Measurements from ENCODE around the gene C6orf89. TPM values are rescaled to one million over a fixed set of nuclear protein-coding genes. Genes with fewer than 3 reads are reported as not detected.

Gene C6orf89
- total and polyA plus RNA-seq, 5 donors, result 53.2 to 83.9 (median 75.3) TPM

DNA sequence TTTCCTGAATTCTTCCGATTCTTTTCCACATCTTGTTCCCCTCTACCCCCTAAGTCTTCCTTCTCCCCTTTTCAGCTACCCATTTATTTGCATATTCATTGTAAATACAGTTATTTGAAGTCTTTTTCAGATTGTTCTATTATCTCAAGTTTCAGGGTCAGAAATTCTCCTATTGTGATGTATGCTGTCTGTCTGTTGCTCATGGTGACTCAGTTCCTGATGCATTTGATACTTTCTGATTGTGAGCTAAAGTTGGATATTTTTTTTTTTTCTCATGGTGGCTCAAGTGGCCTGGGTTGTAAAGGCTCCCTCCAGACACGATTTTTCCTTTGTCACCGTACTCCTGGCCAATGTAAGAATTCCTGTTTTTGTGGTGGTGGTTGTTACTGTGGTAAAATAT, 63.9 kb downstream of the C6orf89 start:
- no peaks in the 10 kb centered on the region for H3K27me3 ChIP-seq (ENCODE audit: control insufficient read depth, insufficient read depth)
- ATAC-seq (no peak), DNase-seq (no peak)
- intact Hi-C loops (cut with DNase I), result no loop called here
- H3K4me3 ChIP-seq (ENCODE audit: low read length), result no peak overlapping the region
- WGBS, result 77% methylated on average over 3 of the region's 3 CpGs
- no peaks in the 10 kb centered on the region for H3K4me1 ChIP-seq (ENCODE audit: control insufficient read depth, insufficient read depth, low read length)
- H3K27ac ChIP-seq (ENCODE audit: low read length), result no peak overlapping the region
- no peaks in the 10 kb centered on the region for H3K9me3 ChIP-seq (ENCODE audit: control insufficient read depth, low read length)

- ATAC-seq (no peak), DNase-seq (no peak)
- intact Hi-C loops (cut with DNase I), result no loop called here
- H3K27me3 ChIP-seq (ENCODE audit: control insufficient read depth, insufficient read depth), result no peaks in the 10 kb centered on the region
- no peak overlapping the region for H3K4me3 ChIP-seq (ENCODE audit: low read length)
- 89% methylated on average over 1 of the region's 1 CpG for WGBS
- H3K9me3 ChIP-seq (ENCODE audit: control insufficient read depth, low read length), result no peaks in the 10 kb centered on the region
- H3K4me1 ChIP-seq (ENCODE audit: control insufficient read depth, insufficient read depth, low read length), result peaks cover 2% of the 10 kb centered on the region
- no peak overlapping the region for H3K27ac ChIP-seq (ENCODE audit: low read length)
Measured at GRCh38 chr6:36953931-36954261, 68.1 kb downstream of the C6orf89 start.

- Histone ChIP-seq H3K9me3 (ENCODE audit: control insufficient read depth, low read length) (no peaks in the 10 kb centered on the region), H3K4me3 (ENCODE audit: low read length) (peak within 1 kb of the TSS; percentile 33), H3K27ac (ENCODE audit: low read length) (no peak within 1 kb of the TSS), H3K27me3 (ENCODE audit: control insufficient read depth, insufficient read depth) (no peaks in the 10 kb centered on the region), H3K4me1 (ENCODE audit: control insufficient read depth, insufficient read depth, low read length) (peaks cover 2% of the 10 kb centered on the region)
- intact Hi-C loops (cut with DNase I), result no loop called here
- peak in 2 of 3 donors; percentile 71 to 91 for DNase-seq
- ATAC-seq, result peak; percentile 31 to 83
- WGBS, result 56% methylated on average over 14 of the region's 14 CpGs
Measured at GRCh38 chr6:36954262-36954931, 68.6 kb downstream of the C6orf89 start, which contains the start of gene PI16. TSS of gene PI16 (plus strand) at chr6:36954738. CDS start at chr6:36954761, 23 bp downstream.

- Histone ChIP-seq H3K4me3 (ENCODE audit: low read length) (peak overlapping the region; percentile 33), H3K9me3 (ENCODE audit: control insufficient read depth, low read length) (no peaks in the 10 kb centered on the region), H3K4me1 (ENCODE audit: control insufficient read depth, insufficient read depth, low read length) (peaks cover 2% of the 10 kb centered on the region), H3K27me3 (ENCODE audit: control insufficient read depth, insufficient read depth) (no peaks in the 10 kb centered on the region), H3K27ac (ENCODE audit: low read length) (no peak overlapping the region)
- intact Hi-C loops (cut with DNase I), result no loop called here
- DNase-seq (no peak), ATAC-seq (no peak)
- WGBS, result 43% methylated on average over 6 of the region's 6 CpGs
Measured at GRCh38 chr6:36955136-36955535, 69.4 kb downstream of the C6orf89 start.

GRCh38 chr6:36955671-36956445, 70.1 kb downstream of the C6orf89 start:
- 51% methylated on average over 9 of the region's 9 CpGs for WGBS
- peak in 1 of 3 donors; percentile 60 for DNase-seq
- intact Hi-C loops (cut with DNase I), result no loop called here
- H3K27ac ChIP-seq (ENCODE audit: low read length), result no peak overlapping the region
- H3K27me3 ChIP-seq (ENCODE audit: control insufficient read depth, insufficient read depth), result no peaks in the 10 kb centered on the region
- ATAC-seq, result peak in 1 of 2 donors; percentile 48
- peak overlapping the region; percentile 33 for H3K4me3 ChIP-seq (ENCODE audit: low read length)
- peaks cover 2% of the 10 kb centered on the region for H3K4me1 ChIP-seq (ENCODE audit: control insufficient read depth, insufficient read depth, low read length)
- H3K9me3 ChIP-seq (ENCODE audit: control insufficient read depth, low read length), result no peaks in the 10 kb centered on the region

GRCh38 chr6:36956446-36956820, 70.7 kb downstream of the C6orf89 start:
- peaks cover 2% of the 10 kb centered on the region for H3K4me1 ChIP-seq (ENCODE audit: control insufficient read depth, insufficient read depth, low read length)
- H3K27ac ChIP-seq (ENCODE audit: low read length), result no peak overlapping the region
- DNase-seq (no peak), ATAC-seq (no peak)
- no peak overlapping the region for H3K4me3 ChIP-seq (ENCODE audit: low read length)
- H3K27me3 ChIP-seq (ENCODE audit: control insufficient read depth, insufficient read depth), result no peaks in the 10 kb centered on the region
- intact Hi-C loops (cut with DNase I), result no loop called here
- no peaks in the 10 kb centered on the region for H3K9me3 ChIP-seq (ENCODE audit: control insufficient read depth, low read length)

- no peaks in the 10 kb centered on the region for H3K27me3 ChIP-seq (ENCODE audit: control insufficient read depth, insufficient read depth)
- intact Hi-C loops (cut with DNase I), result no loop called here
- H3K27ac ChIP-seq (ENCODE audit: low read length), result no peak overlapping the region
- peak in 2 of 3 donors; percentile 50 to 87 for DNase-seq
- H3K4me1 ChIP-seq (ENCODE audit: control insufficient read depth, insufficient read depth, low read length), result peaks cover 2% of the 10 kb centered on the region
- no peaks in the 10 kb centered on the region for H3K9me3 ChIP-seq (ENCODE audit: control insufficient read depth, low read length)
- peak in 1 of 2 donors; percentile 44 for ATAC-seq
- 85% methylated on average over 9 of the region's 9 CpGs for WGBS
- no peak overlapping the region for H3K4me3 ChIP-seq (ENCODE audit: low read length)
Measured at GRCh38 chr6:36957773-36958271, 72.1 kb downstream of the C6orf89 start.

DNA sequence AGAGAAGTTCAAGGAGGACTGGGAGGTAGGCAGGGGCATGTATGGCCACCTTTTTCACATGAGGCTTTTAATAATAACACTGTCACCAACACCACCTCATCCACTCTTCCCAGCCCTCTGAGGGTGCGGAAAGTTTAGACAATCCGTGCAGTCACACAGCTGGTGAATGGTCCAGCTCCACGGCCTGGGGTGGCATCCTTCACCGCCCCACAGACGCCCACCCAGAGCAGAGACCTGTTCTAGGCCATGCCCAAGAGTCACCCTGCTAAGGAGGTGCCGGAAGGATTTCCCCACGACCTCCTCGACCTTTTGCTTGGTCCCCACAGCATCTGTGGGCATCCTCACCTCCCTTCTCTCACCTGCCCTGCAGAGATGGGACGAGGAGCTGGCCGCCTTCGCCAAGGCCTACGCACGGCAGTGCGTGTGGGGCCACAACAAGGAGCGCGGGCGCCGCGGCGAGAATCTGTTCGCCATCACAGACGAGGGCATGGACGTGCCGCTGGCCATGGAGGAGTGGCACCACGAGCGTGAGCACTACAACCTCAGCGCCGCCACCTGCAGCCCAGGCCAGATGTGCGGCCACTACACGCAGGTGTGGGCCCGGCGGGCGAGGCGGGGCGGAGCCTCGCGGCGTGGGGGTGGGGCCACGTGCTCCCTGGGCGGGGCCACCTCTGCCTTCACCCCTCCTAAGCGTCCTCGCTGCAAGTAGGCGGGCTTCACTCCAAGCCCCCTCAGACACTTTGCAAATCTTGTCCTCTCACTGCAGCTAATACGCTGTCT, 73.2 kb downstream of the C6orf89 start:
- DNase-seq, result peak in 2 of 3 donors; percentile 60 to 63
- WGBS, result 86% methylated on average over 44 of the region's 44 CpGs
- Histone ChIP-seq H3K9me3 (ENCODE audit: control insufficient read depth, low read length) (no peaks in the 10 kb centered on the region), H3K27me3 (ENCODE audit: control insufficient read depth, insufficient read depth) (no peaks in the 10 kb centered on the region), H3K4me1 (ENCODE audit: control insufficient read depth, insufficient read depth, low read length) (peaks cover 5% of the 10 kb centered on the region), H3K4me3 (ENCODE audit: low read length) (no peak overlapping the region), H3K27ac (ENCODE audit: low read length) (no peak overlapping the region)
- no peak for ATAC-seq
- intact Hi-C loops (cut with DNase I), result no loop called here

- DNase-seq (no peak), ATAC-seq (no peak)
- intact Hi-C loops (cut with DNase I), result no loop called here
- 91% methylated on average over 17 of the region's 17 CpGs for WGBS
- Histone ChIP-seq H3K27ac (ENCODE audit: low read length) (no peak overlapping the region), H3K4me3 (ENCODE audit: low read length) (no peak overlapping the region), H3K9me3 (ENCODE audit: control insufficient read depth, low read length) (no peaks in the 10 kb centered on the region), H3K4me1 (ENCODE audit: control insufficient read depth, insufficient read depth, low read length) (peaks cover 7% of the 10 kb centered on the region), H3K27me3 (ENCODE audit: control insufficient read depth, insufficient read depth) (no peaks in the 10 kb centered on the region)
Measured at GRCh38 chr6:36959555-36960250, 74.0 kb downstream of the C6orf89 start.

DNA sequence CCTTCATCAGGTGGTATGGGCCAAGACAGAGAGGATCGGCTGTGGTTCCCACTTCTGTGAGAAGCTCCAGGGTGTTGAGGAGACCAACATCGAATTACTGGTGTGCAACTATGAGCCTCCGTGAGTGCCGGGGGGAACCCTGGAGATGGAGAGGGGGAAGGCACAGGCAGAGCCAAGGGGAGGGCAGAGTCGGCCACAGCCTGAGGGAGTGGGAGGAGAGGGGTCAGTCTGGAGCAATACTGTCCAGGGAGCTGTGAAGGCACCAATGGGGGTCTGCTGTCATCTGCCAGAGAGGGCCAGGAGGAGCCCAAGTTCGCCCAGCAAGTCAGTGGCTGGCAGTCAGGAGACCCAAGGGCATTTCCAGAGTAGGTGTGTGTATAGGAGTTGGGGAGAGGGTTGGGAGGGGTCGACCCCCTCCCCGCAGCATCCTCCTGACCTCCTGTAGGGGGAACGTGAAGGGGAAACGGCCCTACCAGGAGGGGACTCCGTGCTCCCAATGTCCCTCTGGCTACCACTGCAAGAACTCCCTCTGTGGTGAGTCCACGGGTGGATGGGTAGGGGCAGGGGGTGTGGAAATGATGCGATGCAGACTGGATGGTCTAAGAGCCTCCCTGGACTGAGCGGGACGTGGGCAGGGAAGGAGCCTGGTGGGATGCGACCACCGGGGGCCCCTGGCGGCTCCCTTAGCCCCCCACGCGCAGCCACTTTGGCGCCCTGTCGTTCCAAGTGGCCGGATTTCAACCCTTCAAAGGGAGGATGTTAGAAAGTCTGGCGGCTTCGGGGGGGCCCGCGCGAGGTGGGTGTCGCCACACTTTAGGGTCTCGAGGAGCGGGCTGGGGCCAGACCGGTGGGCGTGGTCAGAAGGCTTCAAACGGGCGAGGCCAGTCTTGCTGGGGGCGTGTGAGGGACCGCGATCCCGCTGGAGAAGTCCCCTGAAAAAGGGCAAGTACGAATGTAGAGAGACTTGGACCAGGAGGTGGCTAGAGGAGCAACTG, 76.0 kb downstream of the C6orf89 start:
- H3K4me3 ChIP-seq (ENCODE audit: low read length), result no peak overlapping the region
- H3K9me3 ChIP-seq (ENCODE audit: control insufficient read depth, low read length), result no peaks in the 10 kb centered on the region
- H3K4me1 ChIP-seq (ENCODE audit: control insufficient read depth, insufficient read depth, low read length), result peaks cover 5% of the 10 kb centered on the region
- 61% methylated on average over 40 of the region's 40 CpGs for WGBS
- no peaks in the 10 kb centered on the region for H3K27me3 ChIP-seq (ENCODE audit: control insufficient read depth, insufficient read depth)
- DNase-seq (peak in 1 of 3 donors; percentile 64), ATAC-seq (no peak)
- no peak overlapping the region for H3K27ac ChIP-seq (ENCODE audit: low read length)
- intact Hi-C loops (cut with DNase I), result no loop called here

Measured in right cardiac atrium (tissue), 5 donors.